Retina (tissue), 1 donor: ENCODE measurements around the gene PIM3.
A peak's percentile ranks its signal among the peaks of the same experiment; 100 is the strongest.

Experiments
- DNase-seq: peaks from one replicate; pipeline ENCODE4 v3.0.0-alpha.2; 2016

Gene PIM3

DNA sequence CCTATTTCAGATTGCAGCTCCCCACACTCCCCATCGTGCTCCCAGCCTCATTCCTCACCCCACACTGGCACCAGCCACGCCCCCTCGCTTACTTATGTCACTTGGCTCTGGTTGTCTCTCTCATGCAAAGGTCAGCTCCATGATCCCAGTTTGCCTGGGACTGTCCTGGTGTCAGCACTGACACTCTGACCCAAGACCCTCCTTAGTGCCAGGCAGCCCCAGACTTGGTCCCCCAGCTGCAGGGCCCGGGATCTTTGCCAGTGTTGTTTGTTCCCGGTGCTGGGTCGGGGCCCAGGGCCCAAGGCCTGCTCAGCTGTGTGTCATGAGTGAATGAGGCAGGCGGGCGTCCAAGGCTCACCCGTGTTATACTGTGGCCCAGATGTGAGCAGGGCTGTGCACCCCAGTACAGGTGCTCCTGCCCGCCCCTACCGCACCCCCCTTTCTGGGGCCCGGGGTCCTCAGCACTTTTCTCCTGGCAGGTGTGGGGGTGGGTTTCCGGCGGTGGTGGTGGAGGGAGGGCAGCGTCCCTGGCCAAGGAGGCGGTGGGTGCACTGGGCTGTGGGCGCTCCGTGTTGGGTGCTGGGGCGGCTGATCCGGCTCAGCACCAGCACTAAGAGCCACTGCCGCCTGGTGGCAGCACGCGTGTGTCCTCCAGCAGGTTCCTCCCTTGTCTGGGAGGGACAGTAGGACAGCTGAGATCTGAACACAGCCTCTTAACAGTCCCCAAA lies 32.5 kb downstream of the PIM3 start:
- peak; percentile 29 for DNase-seq

GRCh38 chr22:49993649-49994360 lies 33.2 kb downstream of the PIM3 start:
- DNase-seq: no peak

GRCh38 chr22:49994361-49995040 lies 33.9 kb downstream of the PIM3 start:
- no peak for DNase-seq

GRCh38 chr22:49995041-49995360 lies 34.4 kb downstream of the PIM3 start:
- no peak for DNase-seq

DNA sequence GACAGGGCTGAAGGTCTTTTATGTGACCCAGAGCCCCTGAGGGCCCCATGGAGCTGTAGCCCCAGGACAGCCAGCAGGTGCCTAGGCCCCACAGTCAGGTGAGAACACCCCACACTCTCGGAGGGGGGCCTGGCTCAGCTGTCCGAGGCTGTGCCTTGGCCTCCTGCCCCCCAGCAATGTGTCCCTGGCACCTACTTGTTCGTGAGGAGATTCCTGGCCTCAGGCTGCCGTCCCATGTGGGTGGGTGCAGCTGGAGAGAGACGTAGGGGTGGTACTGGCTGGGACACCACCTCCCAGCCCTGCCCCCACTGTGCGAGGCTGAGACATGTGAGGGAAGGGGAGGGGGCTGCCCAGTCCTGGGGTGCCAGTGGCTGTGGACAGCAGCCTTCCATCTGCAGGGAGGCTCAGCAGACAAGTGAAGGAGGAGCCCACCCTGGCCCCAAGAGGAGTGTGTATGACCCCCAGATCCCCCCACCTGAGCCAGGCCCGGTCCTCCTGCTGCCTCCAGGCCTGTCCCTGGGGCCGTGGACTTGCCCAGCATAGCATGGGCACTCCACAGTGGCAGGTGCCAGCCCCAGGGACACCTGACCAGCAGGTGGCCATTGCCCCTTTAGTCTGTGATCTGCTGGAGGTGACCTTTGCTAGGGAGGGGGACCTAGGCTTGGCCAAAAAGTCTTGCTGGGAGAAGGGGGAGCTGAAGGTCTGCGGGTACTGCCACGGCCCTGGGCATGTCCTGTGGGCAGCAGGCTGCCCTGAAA lies 35.0 kb downstream of the PIM3 start:
- no peak for DNase-seq

DNA sequence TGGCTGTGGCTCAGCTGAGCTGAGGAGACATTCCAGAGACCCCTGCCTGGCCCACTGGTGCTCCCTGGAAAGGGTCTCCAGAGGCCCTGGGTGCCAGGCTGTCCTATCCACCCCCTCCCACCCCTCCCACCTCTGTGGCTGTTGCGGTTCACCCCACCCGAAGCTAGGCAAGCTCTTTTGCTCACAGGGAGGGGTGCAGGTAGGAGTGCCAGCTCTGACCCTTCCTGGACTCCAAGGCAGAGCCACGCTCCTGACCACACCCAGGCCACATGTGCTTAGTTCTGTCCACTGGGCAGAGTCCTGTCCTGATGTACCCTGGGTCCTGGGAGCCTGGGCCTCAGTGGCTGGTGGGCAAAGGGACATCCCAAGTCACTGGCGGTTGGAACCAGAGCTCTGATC lies 35.5 kb downstream of the PIM3 start:
- no peak for DNase-seq

GRCh38 chr22:49996518-49997250 lies 36.1 kb downstream of the PIM3 start:
- DNase-seq: no peak

DNA sequence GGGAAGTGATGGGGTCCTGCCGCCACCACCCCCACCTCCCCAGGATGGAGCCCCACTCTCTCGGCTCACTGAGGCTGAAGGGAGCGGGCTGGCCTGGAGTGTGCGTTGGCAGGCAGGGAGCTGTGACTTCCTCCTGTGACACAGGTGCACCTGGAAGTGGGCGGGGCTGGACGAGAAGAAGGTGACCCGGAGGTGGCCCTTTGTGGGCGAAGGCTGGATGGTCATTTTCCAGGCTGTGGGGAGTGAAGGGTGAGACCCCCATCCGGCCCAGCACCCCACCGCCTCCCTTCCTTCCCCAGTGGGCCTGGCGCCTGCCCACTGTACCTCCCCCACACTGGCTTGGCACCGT lies 36.7 kb downstream of the PIM3 start:
- no peak for DNase-seq

- DNase-seq: no peak
These were observed 37.6 kb downstream of the PIM3 start for GRCh38 chr22:49997932-49998717.

DNA sequence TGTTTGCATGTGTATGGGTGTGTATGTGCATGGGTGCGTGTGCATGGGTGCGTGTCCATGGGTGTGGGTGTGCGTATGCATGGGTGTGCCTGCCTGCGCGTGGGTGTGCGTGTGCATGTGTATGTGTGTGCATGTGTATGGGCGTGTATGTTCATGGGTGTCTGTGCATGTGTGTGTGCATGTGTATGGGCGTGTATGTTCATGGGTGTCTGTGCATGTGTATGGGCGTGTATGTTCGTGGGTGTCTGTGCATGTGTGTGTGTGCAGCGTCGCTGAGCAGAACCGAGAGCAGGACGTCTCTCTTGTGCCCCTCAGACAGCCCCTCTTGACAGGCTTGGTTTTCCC lies 38.1 kb downstream of the PIM3 start:
- DNase-seq: no peak

GRCh38 chr22:49999063-49999945 lies 38.7 kb downstream of the PIM3 start:
- DNase-seq: peak; percentile 55

DNA sequence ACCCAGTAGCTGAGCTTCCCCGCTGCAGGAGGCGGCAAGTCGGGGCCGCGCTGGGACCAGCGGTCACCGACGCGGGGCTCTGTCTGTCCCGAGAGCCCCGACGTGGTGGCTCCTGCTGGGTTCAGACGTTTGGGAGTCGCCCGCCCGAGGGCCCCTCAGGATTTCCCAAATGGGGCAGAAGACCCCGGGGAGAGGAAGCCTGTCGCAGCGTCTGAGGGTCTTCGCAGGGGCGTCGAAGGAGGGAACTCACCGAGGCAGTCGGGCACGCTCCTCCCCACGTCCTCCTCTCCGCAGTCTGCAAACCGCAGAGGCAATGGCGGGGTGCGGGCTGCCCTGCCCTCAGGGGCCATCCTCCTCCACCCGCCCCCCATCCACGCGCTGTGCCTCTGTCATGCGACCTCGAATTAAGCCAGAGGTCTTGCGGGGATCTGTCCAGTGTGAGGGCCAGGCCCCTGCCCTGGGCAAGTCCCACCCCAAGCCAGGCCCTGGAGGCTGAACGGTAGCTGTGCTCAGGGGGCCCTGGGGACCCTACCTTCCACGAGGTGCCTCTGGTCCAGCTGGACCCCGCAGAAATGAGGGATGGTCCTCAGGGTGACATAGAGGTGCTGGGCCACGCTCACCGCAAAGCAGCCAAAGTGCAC lies 39.5 kb downstream of the PIM3 start:
- DNase-seq: no peak

DNA sequence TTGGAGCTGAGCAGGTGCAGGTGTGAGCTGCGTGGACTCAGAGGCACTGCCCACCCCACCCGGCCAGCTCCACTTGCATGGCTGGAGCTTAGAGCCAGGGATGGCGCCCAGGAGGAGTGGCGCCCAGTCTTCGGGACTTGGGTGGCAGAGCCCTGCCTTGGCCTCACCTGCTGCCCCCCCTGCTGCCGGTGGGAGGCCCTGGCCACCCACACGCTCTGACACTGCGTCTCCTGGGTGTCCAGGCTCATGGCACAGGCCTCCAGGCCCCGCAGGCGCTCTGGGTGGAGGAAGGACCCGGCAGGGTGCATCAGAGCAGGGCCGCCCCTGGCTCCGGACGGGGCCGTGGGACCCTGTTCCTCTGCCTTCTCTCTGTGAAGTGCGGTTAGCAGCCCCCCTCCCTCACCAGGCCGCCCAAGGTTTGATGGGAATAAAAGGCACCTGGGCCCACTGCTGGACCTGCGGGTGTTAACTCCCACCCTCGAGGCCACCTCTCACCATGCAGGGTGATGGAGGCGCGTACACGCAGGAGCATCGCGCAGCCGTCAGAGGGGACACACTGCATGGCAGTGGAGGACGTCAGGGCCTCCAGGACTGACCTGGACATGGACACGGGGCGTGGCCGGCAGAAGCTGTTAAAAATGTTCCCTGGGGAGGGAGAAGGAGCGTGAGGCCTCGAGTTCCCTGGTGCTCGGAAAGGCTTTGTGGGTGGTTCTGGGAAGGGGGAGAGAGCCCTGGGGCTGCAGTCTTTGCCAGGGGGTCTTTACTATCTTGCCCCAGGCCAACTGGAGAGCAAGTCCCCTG lies 40.2 kb downstream of the PIM3 start:
- no peak for DNase-seq

DNA sequence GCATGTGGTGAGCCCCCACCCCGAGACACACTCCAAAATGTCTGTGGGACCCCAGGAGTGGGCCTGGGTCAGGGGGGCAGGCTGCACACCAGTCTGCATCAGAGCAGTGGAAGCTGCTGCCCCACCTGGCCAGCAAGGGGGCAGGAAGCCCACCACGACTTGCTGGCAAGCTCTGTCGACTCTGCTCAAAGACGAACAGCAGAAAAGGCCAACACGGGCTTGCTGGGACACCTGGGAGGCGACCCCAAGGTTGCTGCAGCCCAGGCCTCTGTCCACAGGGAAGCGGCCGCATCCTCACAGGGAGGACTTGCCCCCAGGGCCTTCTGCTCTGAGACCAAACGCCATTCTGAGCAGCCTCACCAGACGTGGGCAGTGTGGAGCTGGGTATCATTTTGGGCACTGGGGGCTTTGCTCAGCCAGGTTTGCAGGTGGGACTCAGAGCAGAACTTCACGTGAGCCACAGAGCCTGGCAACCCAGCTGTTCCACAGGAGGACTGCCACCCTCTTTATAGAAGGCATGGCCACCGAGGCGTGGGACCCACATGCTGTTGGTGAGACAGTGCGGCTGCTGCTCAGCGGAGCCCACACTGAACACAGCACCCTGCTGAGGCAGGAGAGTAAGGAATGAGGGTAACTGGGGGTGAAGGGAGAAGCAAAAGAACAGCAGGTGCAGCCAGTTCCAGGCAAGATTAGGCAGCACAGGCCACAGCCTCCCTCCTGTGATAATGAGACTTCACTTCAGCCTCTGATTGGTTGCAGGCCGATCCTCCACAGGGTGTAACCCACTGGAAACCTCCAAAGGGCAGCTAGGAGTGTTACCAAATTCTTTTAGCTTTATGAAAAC lies 41.0 kb downstream of the PIM3 start:
- no peak for DNase-seq

DNA sequence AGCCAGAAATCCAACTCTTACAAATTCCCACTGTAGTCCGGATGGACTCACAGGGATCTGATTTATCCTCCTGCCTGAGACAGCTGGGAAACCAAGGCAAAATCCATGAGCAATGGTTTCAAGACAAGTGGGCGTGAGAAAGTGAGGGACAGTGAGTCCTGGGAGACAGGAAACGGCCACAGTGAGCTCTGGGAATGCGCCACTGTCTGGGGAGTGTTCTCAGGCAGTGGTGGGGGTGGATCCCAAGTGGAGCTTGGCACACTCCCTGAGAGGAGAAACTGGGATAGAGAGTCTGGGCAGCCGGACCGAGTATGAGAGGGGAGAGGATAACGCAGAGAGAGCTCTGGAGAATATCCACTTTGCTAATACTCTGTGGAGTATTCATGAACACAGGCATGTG lies 42.2 kb downstream of the PIM3 start:
- no peak for DNase-seq

DNA sequence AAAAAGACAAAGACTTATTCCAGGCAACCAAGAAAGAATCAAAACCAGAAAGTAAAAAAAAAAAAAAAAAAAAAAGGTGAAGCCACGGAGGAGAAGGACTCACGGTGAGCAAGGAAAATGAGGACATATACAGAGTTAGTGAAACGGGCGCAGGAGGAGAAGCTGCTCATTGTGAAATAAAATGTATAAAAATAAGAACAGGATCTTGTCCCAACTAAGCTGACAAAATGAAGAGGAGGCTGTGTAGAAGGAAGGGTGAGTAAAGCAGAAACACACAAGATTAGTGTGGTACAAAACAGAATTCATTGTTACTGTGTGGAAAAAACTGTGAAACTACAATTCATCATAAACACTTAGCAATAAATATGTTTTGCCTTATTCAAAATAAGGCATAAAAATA lies 44.3 kb downstream of the PIM3 start:
- no peak for DNase-seq

- DNase-seq: no peak
These were observed 46.5 kb downstream of the PIM3 start for GRCh38 chr22:50007057-50007511.
